IMR-90 (cell line): ENCODE results near the gene VPS54. TPM values are rescaled to one million over a fixed set of nuclear protein-coding genes. Genes with fewer than 3 reads are reported as not detected.

ENCODE experiments used
- ATAC-seq: fragments of 200-7000 bp; cut with Tn5 transposase; 2 replicates; pipeline ENCODE4 v1.9.1; 2020; ENCODE audit warnings: low read depth, mild to moderate bottlenecking, moderate library complexity
- BruUV-seq: library from RNA; stranded (reverse); fragments of 400-500 nt; replicated peaks from 2 replicates; lab custom pipeline; 2021; lab: Mats Ljungman, UMichigan
- CTCF ChIA-PET: fragments of 300-600 bp; formaldehyde crosslinking; extraction: SDS; loops from one replicate; lab custom pipeline; 2021; ENCODE audit warnings: antibody characterized with exemption; lab: Yijun Ruan, JAX
- POLR2A ChIA-PET: fragments of 300-600 bp; sonication (Branson Sonifier 250); formaldehyde crosslinking; loops from one replicate; lab custom pipeline; 2022; ENCODE audit warnings: antibody characterized with exemption; ENCODE audit not compliant: unreplicated experiment; lab: Charles Lee
- DNase-seq: peaks from one replicate; pipeline ENCODE4 v3.0.0; 2013
- H2AFZ ChIP-seq: replicated peaks from 2 replicates; pipeline ENCODE3; 2013; ENCODE audit warnings: low read length, mild to moderate bottlenecking; ENCODE audit not compliant: poor library complexity
- H2AK5ac ChIP-seq: 2 replicates; pipeline ENCODE4 v1.6.1; 2013; ENCODE audit warnings: low read depth, low read length, inconsistent platforms
- H2AK9ac ChIP-seq: replicated peaks from 2 replicates; pipeline ENCODE3; 2013; ENCODE audit warnings: mild to moderate bottlenecking, low read depth, low read length, moderate library complexity; ENCODE audit not compliant: poor library complexity
- H2BK120ac ChIP-seq: 2 replicates; pipeline ENCODE4 v1.6.1; 2013; ENCODE audit warnings: low read depth, low read length, inconsistent platforms
- H2BK15ac ChIP-seq: 3 replicates; pipeline ENCODE4 v1.6.1; 2013; ENCODE audit warnings: low read depth, low read length, inconsistent platforms
- H2BK20ac ChIP-seq: 2 replicates; pipeline ENCODE4 v1.6.1; 2013; ENCODE audit warnings: low read depth, mild to moderate bottlenecking, inconsistent platforms, low read length, moderate library complexity
- H2BK5ac ChIP-seq: 2 replicates; pipeline ENCODE4 v1.6.1; 2013; ENCODE audit warnings: mild to moderate bottlenecking, low read depth, low read length, inconsistent platforms; ENCODE audit not compliant: poor library complexity, severe bottlenecking
- H3K14ac ChIP-seq: replicated peaks from 2 replicates; pipeline ENCODE4 v1.6.1; 2013; ENCODE audit warnings: low read depth, low read length, inconsistent platforms
- H3K18ac ChIP-seq: 2 replicates; pipeline ENCODE4 v1.6.1; 2013; ENCODE audit warnings: low read depth, low read length, control low read depth
- H3K23ac ChIP-seq: 2 replicates; pipeline ENCODE4 v1.6.1; 2013; ENCODE audit warnings: low read depth, low read length, inconsistent platforms
- H3K27ac ChIP-seq: 2 replicates; pipeline ENCODE4 v1.5.1; 2013; ENCODE audit warnings: mild to moderate bottlenecking, control low read depth, low read length; ENCODE audit not compliant: insufficient read depth
- H3K27me3 ChIP-seq: 2 replicates; pipeline ENCODE4 v1.6.1; 2013; ENCODE audit warnings: low read length; ENCODE audit not compliant: control insufficient read depth, insufficient read depth
- H3K36me3 ChIP-seq: 2 replicates; pipeline ENCODE4 v1.6.1; 2013; ENCODE audit warnings: low read length, mixed read lengths; ENCODE audit not compliant: control insufficient read depth, insufficient read depth
- H3K4ac ChIP-seq: 2 replicates; pipeline ENCODE4 v1.6.1; 2013; ENCODE audit warnings: low read depth, low read length, inconsistent platforms
- H3K4me1 ChIP-seq: 2 replicates; pipeline ENCODE4 v1.6.1; 2013; ENCODE audit warnings: low read length, mixed read lengths; ENCODE audit not compliant: control insufficient read depth, insufficient read depth
- H3K4me2 ChIP-seq: 2 replicates; pipeline ENCODE4 v1.6.1; 2013; ENCODE audit warnings: low read depth, mild to moderate bottlenecking, control low read depth, low read length, moderate library complexity
- H3K4me3 ChIP-seq: 2 replicates; pipeline ENCODE4 v1.5.1; 2013; ENCODE audit warnings: low read depth, mild to moderate bottlenecking, control low read depth, low read length, moderate library complexity; ENCODE audit not compliant: insufficient read depth
- H3K56ac ChIP-seq: 2 replicates; pipeline ENCODE4 v1.6.1; 2013; ENCODE audit warnings: low read length, inconsistent platforms; ENCODE audit not compliant: insufficient read depth; ENCODE audit errors: extremely low read depth
- H3K79me1 ChIP-seq, 2 experiments: 2 replicates each; pipeline ENCODE4 v1.6.1; 2013; ENCODE audit warnings: low read length in 2 of 2, inconsistent platforms in 1 of 2, low read depth in 1 of 2
- H3K9ac ChIP-seq: 2 replicates; pipeline ENCODE4 v1.6.1; 2013; ENCODE audit warnings: low read depth, low read length, control low read depth
- H3K9me1 ChIP-seq: 2 replicates; pipeline ENCODE4 v1.6.1; 2013; ENCODE audit warnings: low read length, inconsistent platforms; ENCODE audit not compliant: insufficient read depth
- H3K9me3 ChIP-seq: 2 replicates; pipeline ENCODE4 v1.6.1; 2013; ENCODE audit warnings: low read length; ENCODE audit not compliant: control insufficient read depth, insufficient read depth
- H4K20me1 ChIP-seq: 2 replicates; pipeline ENCODE4 v1.6.1; 2013; ENCODE audit warnings: low read length, inconsistent platforms; ENCODE audit not compliant: insufficient read depth
- H4K5ac ChIP-seq: 2 replicates; pipeline ENCODE4 v1.6.1; 2013; ENCODE audit warnings: mild to moderate bottlenecking, low read depth, low read length, control low read depth
- H4K8ac ChIP-seq, 2 experiments: 2 replicates each; pipeline ENCODE4 v1.6.1; 2013; ENCODE audit warnings: low read depth in 2 of 2, low read length in 2 of 2, control low read depth in 1 of 2, inconsistent platforms in 1 of 2
- H4K91ac ChIP-seq: 2 replicates; pipeline ENCODE4 v1.6.1; 2013; ENCODE audit warnings: low read depth, low read length, inconsistent platforms; ENCODE audit not compliant: insufficient read depth
- BHLHE40 ChIP-seq: fragments of 150-350 bp; IDR thresholded peaks from 2 replicates; pipeline ENCODE4 v1.6.1; 2016; ENCODE audit warnings: mild to moderate bottlenecking, low read depth, low read length
- CEBPB ChIP-seq: IDR thresholded peaks from 2 replicates; pipeline ENCODE4 v1.6.1; 2012; ENCODE audit warnings: low read depth, low read length, improper control_type of control experiment
- CHD1 ChIP-seq: IDR thresholded peaks from 2 replicates; pipeline ENCODE4 v1.6.1; 2012; ENCODE audit warnings: low read depth, low read length, improper control_type of control experiment
- FOS ChIP-seq: fragments of 150-350 bp; IDR thresholded peaks from 2 replicates; pipeline ENCODE4 v1.6.1; 2016; ENCODE audit warnings: low read depth, low read length
- MAFK ChIP-seq: IDR thresholded peaks from 2 replicates; pipeline ENCODE4 v1.6.1; 2012; ENCODE audit warnings: low read depth, low read length, improper control_type of control experiment
- MAZ ChIP-seq: IDR thresholded peaks from 2 replicates; pipeline ENCODE4 v1.6.1; 2012; ENCODE audit warnings: low read depth, mild to moderate bottlenecking, low read length, improper control_type of control experiment, moderate library complexity, borderline replicate concordance
- MXI1 ChIP-seq: IDR thresholded peaks from 2 replicates; pipeline ENCODE4 v1.6.1; 2012; ENCODE audit warnings: low read depth, mild to moderate bottlenecking, low read length, moderate library complexity, borderline replicate concordance
- NFE2L2 ChIP-seq: fragments of 150-350 bp; IDR thresholded peaks from 2 replicates; pipeline ENCODE4 v1.6.1; 2016; ENCODE audit warnings: low read depth, mild to moderate bottlenecking, low read length
- POLR2A ChIP-seq: IDR thresholded peaks from 2 replicates; pipeline ENCODE4 v1.6.1; 2012; ENCODE audit warnings: mild to moderate bottlenecking, low read depth, low read length
- RAD21 ChIP-seq: IDR thresholded peaks from 2 replicates; pipeline ENCODE4 v1.6.1; 2012; ENCODE audit warnings: low read length, improper control_type of control experiment
- RCOR1 ChIP-seq: IDR thresholded peaks from 2 replicates; pipeline ENCODE4 v1.6.1; 2012; ENCODE audit warnings: mild to moderate bottlenecking, low read length, improper control_type of control experiment; ENCODE audit not compliant: insufficient replicate concordance
- RFX5 ChIP-seq: IDR thresholded peaks from 2 replicates; pipeline ENCODE4 v1.8.0; 2012; ENCODE audit warnings: low read depth, mild to moderate bottlenecking, low read length, moderate library complexity
- SMC3 ChIP-seq: fragments of 150-350 bp; IDR thresholded peaks from 2 replicates; pipeline ENCODE4 v1.6.1; 2016; ENCODE audit warnings: low read depth, mild to moderate bottlenecking, antibody characterized with exemption, low read length, moderate library complexity
- WGBS, 2 experiments: methylation state at CpG; one replicate each; pipeline versions ENCODE4 v1.1.5 to v1.1.7; 2013; ENCODE audit warnings: missing lambda C conversion rate in 2 of 2; ENCODE audit not compliant: insufficient read length in 1 of 2; ENCODE audit errors: extremely low coverage in 2 of 2; 5-methylcytosine and 5-hydroxymethylcytosine counted together
- dilution Hi-C: fragments of 300-500 bp; cut with HindIII; formaldehyde crosslinking; loops from one replicate; pipeline ENCODE4 v1.14.3; 2018; ENCODE audit warnings: low sequenced_read_pairs; ENCODE audit not compliant: unreplicated experiment
- in situ Hi-C: fragments of 300-500 bp; cut with MboI; formaldehyde crosslinking; loops from 3 replicates; pipeline ENCODE4 v1.14.3; 2019; ENCODE audit warnings: low sequenced_read_pairs, inconsistent platforms, mixed read lengths
- intact Hi-C: fragments of 100-400 bp; cut with micrococcal nuclease; formaldehyde crosslinking; loops from 2 replicates; pipeline ENCODE4 v1.10.0; 2022
- polyA plus RNA-seq, 3 experiments: library from polyadenylated mRNA; depleted of rRNA; stranded (reverse); fragments of >200 nt; gene quantifications; 2 replicates each; pipeline ENCODE4 v1.2.3, GENCODE V29; 2012; ENCODE audit warnings: low replicate concordance in 1 of 3
- total RNA-seq: library from RNA; depleted of rRNA; stranded (reverse); fragments of >200 nt; gene quantifications from 2 replicates; pipeline ENCODE4 v1.2.3, GENCODE V29; 2012
- TF ChIP-seq, protein P1 (sequence below): fragments of 150-350 bp; IDR thresholded peaks from 2 replicates; pipeline ENCODE4 v1.6.1; 2017; ENCODE audit warnings: mild to moderate bottlenecking, antibody characterized with exemption, low read length, low read depth
- TF ChIP-seq, protein P2 (sequence below): fragments of 150-350 bp; IDR thresholded peaks from 2 replicates; pipeline ENCODE4 v1.6.1; 2016; ENCODE audit warnings: low read depth, mild to moderate bottlenecking, low read length, moderate library complexity, borderline replicate concordance

Gene VPS54
- total and polyA plus RNA-seq, 2 of the 4 experiments (the other 2 are of a cell fraction), result 7.1 to 18.1 TPM

DNA sequence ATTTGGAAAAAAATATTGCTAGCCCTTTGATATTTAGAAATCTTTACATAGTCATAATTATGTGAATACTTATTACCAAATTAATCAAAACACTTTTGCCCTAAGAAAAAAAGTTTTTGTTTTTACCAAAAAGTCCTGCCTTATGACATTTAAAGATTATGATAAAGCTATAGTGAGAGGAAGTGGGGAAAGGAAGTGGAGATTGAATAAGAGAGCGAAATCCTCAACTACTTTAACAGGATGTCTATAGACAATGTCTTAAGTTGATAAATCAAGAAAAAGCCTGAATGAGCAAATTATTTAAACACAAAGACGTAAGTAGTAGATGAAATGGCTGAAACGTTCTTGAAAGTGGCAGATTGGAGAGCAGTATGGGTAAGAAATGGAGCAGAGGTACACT, 20.9 kb upstream of the VPS54 start:
- no TSS peak for BruUV-seq
- Histone ChIP-seq H3K27ac (no peak overlapping the region), H3K79me1 (no peaks in the 10 kb centered on the region), H3K4me2 (no peak overlapping the region), H4K8ac (no peak overlapping the region), H3K4ac (no peak overlapping the region), H3K36me3 (no peaks in the 10 kb centered on the region), H3K18ac (no peak overlapping the region), H2BK20ac (no peak overlapping the region), H3K4me3 (no peak overlapping the region), H2AK5ac (no peak overlapping the region), H4K5ac (no peak overlapping the region), H3K9me3 (no peaks in the 10 kb centered on the region), H4K91ac (no peak overlapping the region), H3K23ac (no peak overlapping the region), H3K56ac (no peak overlapping the region), H3K14ac (no peak overlapping the region), H3K4me1 (no peaks in the 10 kb centered on the region; the same call in 1 of the 2 replicates), H3K27me3 (no peaks in the 10 kb centered on the region), H3K9me1 (no peaks in the 10 kb centered on the region; the same call in 1 of the 2 replicates), H2BK120ac (no peak overlapping the region), H2BK5ac (no peak overlapping the region), H2BK15ac (no peak overlapping the region), H4K20me1 (no peaks in the 10 kb centered on the region), H2AK9ac (no peak overlapping the region), H3K9ac (no peak overlapping the region), H2AFZ (no peak overlapping the region)
- in situ Hi-C loops, result loop anchor here (25.0 kb wide), 1 partner anchor 847 kb away; no protein-coding TSS in a partner anchor
- ATAC-seq (no peak), DNase-seq (no peak)
- CTCF ChIA-PET, result interaction anchor here (0.6 to 1.1 kb wide), 3 partner anchors 9 to 19 kb away, joined by 3 read pairs; no protein-coding TSS in a partner anchor
- POLR2A ChIA-PET, result interaction anchor here (0.6 kb wide), 1 partner anchor 502 kb away, joined by 3 read pairs; no protein-coding TSS in a partner anchor
- dilution Hi-C loops, result no loop called here
- TF ChIP-seq RAD21 (no peak), CEBPB (no peak), MAFK (no peak), FOS (no peak), POLR2A (no peak), SMC3 (no peak), MAZ (no peak), RFX5 (no peak), BHLHE40 (no peak), NFE2L2 (no peak), CHD1 (no peak), RCOR1 (no peak), MXI1 (no peak)
- TF ChIP-seq, protein P1, sequence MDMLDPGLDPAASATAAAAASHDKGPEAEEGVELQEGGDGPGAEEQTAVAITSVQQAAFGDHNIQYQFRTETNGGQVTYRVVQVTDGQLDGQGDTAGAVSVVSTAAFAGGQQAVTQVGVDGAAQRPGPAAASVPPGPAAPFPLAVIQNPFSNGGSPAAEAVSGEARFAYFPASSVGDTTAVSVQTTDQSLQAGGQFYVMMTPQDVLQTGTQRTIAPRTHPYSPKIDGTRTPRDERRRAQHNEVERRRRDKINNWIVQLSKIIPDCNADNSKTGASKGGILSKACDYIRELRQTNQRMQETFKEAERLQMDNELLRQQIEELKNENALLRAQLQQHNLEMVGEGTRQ, result no peak
- TF ChIP-seq, protein P2, sequence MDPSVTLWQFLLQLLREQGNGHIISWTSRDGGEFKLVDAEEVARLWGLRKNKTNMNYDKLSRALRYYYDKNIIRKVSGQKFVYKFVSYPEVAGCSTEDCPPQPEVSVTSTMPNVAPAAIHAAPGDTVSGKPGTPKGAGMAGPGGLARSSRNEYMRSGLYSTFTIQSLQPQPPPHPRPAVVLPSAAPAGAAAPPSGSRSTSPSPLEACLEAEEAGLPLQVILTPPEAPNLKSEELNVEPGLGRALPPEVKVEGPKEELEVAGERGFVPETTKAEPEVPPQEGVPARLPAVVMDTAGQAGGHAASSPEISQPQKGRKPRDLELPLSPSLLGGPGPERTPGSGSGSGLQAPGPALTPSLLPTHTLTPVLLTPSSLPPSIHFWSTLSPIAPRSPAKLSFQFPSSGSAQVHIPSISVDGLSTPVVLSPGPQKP, result no peak
- intact Hi-C loops, result no loop called here
- no CpG with 5 or more reads among the region's 3 CpGs for WGBS, 2 experiments
